ENCODE results near the gene NTN1.

The NTN1 gene

DNA sequence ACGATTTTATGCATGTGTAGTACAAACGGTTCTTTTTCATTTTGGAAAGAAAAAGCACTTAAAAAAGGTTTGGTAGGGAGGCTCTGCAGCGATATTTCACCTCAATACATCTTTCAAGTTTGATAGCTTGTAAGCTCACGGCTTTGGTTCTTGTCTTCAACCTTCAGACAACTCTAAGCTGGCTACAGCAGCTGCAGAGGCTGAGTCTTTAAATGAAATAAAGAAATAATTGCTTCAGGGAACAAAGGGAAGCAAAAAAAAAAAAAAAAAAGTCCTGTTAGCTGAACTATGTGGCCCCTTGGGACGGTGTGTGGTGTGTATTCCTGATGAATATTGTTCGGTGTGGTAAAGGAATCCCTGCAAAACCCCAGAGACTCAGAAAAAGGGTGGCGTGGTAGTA, 265.1 kb downstream of the NTN1 start:
- TF ChIP-seq, protein P1, sequence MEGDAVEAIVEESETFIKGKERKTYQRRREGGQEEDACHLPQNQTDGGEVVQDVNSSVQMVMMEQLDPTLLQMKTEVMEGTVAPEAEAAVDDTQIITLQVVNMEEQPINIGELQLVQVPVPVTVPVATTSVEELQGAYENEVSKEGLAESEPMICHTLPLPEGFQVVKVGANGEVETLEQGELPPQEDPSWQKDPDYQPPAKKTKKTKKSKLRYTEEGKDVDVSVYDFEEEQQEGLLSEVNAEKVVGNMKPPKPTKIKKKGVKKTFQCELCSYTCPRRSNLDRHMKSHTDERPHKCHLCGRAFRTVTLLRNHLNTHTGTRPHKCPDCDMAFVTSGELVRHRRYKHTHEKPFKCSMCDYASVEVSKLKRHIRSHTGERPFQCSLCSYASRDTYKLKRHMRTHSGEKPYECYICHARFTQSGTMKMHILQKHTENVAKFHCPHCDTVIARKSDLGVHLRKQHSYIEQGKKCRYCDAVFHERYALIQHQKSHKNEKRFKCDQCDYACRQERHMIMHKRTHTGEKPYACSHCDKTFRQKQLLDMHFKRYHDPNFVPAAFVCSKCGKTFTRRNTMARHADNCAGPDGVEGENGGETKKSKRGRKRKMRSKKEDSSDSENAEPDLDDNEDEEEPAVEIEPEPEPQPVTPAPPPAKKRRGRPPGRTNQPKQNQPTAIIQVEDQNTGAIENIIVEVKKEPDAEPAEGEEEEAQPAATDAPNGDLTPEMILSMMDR (IDR thresholded peaks at IDR 0.05; ENCODE audit: low read length, missing control alignments) = no peak
- H3K4me3 ChIP-seq (replicated peaks; ENCODE audit: low read depth, low read length) = no peak overlapping the region
- DNase-seq (ENCODE audit: low read depth) = no peak

DNA sequence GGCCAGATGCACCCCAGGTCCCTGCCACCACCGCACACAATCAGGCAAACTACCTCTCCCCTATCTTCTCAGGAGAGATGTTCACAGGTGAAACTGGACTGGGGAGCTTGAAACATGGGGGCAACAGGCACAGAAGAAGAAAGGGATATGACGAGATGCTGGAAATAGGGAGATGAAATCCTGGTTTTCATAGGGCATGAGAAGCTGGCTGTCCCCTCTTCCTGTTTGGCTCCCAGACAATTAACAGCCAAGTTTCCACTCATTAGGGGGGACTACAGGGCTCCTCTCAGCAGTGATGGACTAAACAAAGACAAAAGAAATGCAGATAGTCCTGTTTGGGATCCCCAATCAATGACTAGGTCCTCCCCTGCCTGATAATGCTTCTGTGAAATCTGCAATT, 266.0 kb downstream of the NTN1 start:
- TF ChIP-seq, protein P1 (IDR thresholded peaks at IDR 0.05; ENCODE audit: low read length, missing control alignments) = no peak
- H3K4me3 ChIP-seq (replicated peaks; ENCODE audit: low read depth, low read length) = no peak overlapping the region
- DNase-seq (ENCODE audit: low read depth) = no peak

DNA sequence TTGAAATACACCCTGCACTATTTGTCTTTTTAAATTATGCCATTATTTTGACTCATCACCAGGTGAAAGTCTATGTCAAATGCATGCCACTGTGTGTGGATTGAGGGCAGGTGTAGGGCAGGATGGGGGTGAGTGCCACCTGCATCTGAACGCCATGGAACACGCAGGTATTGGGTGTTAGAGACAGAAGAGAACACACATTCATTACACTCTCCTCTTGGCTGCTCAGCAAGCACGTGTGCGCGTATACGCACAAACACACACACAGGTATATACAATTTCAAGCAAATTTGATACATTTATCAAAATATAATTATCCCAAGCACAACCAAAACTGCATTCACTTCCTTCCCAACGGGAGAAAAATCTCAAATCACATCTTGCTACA, 268.9 kb downstream of the NTN1 start:
- TF ChIP-seq, protein P1 (IDR thresholded peaks at IDR 0.05; ENCODE audit: low read length, missing control alignments) = no peak
- no peak overlapping the region for H3K4me3 ChIP-seq (replicated peaks; ENCODE audit: low read depth, low read length)
- no peak for DNase-seq (ENCODE audit: low read depth)

DNA sequence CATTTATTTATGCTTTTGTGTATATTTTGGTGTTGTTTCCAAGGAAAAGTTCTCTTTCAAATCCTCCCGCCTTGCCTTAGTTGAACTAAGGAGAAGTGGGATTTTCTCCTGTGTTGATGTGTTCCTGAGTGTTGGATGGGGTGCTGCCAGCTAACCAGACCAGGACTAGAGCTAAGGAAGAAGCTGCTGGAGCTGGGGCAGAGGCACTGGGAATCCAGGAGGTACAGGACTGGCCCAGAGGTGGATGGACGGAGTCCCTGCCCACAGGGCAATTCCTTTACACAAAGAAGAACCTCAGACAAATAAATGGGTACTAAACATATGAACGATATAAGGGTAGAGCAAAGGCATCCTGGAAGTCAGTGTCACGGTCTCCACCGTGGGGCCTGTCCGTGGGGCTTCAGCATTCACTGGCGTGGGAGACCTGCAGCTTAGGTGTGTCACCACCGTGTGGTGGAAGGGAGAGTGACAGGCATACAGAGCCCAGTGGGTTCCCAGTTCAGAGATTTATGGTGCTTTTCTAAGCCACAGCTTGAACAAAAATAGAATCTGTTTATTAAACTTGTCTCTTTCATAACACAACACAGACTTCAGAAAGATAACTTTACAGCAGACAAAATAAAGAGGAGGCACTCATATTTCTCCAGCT, 270.7 kb downstream of the NTN1 start:
- DNase-seq (ENCODE audit: low read depth) = peak; percentile 30
- TF ChIP-seq, protein P1 (IDR thresholded peaks at IDR 0.05; ENCODE audit: low read length, missing control alignments) = peak; percentile 67
- no peak overlapping the region for H3K4me3 ChIP-seq (replicated peaks; ENCODE audit: low read depth, low read length)

DNA sequence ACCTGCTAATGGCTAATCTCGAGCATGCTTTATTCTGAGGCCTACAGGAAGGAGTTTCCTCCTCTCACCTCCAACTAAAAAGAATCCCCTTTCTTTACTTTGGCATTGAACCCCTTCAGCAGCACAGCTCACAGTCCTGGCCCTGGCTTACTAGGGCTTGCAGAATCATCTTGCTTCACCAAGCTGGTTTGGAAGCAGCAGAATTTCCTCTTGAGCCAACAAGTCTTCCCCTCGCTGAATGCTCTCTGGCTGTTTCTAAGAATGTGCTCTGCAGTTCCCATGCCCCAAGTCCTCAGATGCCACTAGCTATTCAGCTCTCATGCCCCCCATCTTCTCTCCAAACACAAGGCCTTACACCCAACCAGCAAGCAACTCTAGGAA, 271.2 kb downstream of the NTN1 start:
- TF ChIP-seq, protein P1 (IDR thresholded peaks at IDR 0.05; ENCODE audit: low read length, missing control alignments) = no peak
- H3K4me3 ChIP-seq (replicated peaks; ENCODE audit: low read depth, low read length) = no peak overlapping the region
- no peak for DNase-seq (ENCODE audit: low read depth)

All from fibroblast of pulmonary artery (primary cell).